Thoracic aorta (tissue), 2 donors: ENCODE data around the gene HECTD1. TPM values are rescaled to one million over a fixed set of nuclear protein-coding genes. Genes with fewer than 3 reads are reported as not detected.

ENCODE experiments used
- ATAC-seq: fragments of 150-250 bp; one replicate; pipeline ENCODE4 v1.8.0; 2017; ENCODE audit warnings: low read depth; ENCODE audit not compliant: insufficient number of reproducible peaks, low FRiP score
- DNase-seq: peaks from one replicate; pipeline ENCODE4 v3.0.0-alpha.2; 2020; ENCODE audit warnings: low spot score
- H3K27ac ChIP-seq, 2 donors: fragments of 200-600 bp; sonication (generic); 1 replicate in 1 of 2; 2 replicates in 1 of 2; pipeline ENCODE4 v1.5.1; 2016; ENCODE audit warnings: mild to moderate bottlenecking in 2 of 2, moderate library complexity in 2 of 2
- H3K27me3 ChIP-seq: fragments of 200-600 bp; sonication (generic); replicated peaks from 2 replicates; pipeline ENCODE4 v1.6.0; 2016; ENCODE audit warnings: mild to moderate bottlenecking; ENCODE audit not compliant: insufficient read depth
- H3K36me3 ChIP-seq: fragments of 200-600 bp; sonication (generic); one replicate; pipeline ENCODE4 v1.5.1; 2016
- H3K4me1 ChIP-seq, 2 donors: fragments of 200-600 bp; sonication (generic); 1 replicate in 1 of 2; 2 replicates in 1 of 2; pipeline versions ENCODE4 v1.5.1 to v1.6.0; 2016; ENCODE audit warnings: low read depth in 2 of 2, mild to moderate bottlenecking in 1 of 2; ENCODE audit not compliant: control insufficient read depth in 1 of 2
- H3K4me3 ChIP-seq: fragments of 200-600 bp; sonication (generic); 2 replicates; pipeline ENCODE4 v1.5.1; 2016; ENCODE audit warnings: mild to moderate bottlenecking
- H3K9me3 ChIP-seq: fragments of 200-600 bp; sonication (generic); 2 replicates; pipeline ENCODE4 v1.5.1; 2016
- total RNA-seq, 2 donors: library from RNA; depleted of rRNA; stranded (reverse); fragments of >200 nt; gene quantifications; one replicate each; pipeline versions ENCODE4 v1.1.0 to v1.2.3, GENCODE V29; 2016
- TF ChIP-seq, protein P1 (sequence below): fragments of 200-600 bp; sonication (generic); IDR thresholded peaks from one replicate; pipeline ENCODE4 v1.5.1; 2019; ENCODE audit warnings: antibody characterized with exemption

The HECTD1 gene
- total RNA-seq, 2 donors from 2014 or later = 82.6 to 185 TPM

DNA sequence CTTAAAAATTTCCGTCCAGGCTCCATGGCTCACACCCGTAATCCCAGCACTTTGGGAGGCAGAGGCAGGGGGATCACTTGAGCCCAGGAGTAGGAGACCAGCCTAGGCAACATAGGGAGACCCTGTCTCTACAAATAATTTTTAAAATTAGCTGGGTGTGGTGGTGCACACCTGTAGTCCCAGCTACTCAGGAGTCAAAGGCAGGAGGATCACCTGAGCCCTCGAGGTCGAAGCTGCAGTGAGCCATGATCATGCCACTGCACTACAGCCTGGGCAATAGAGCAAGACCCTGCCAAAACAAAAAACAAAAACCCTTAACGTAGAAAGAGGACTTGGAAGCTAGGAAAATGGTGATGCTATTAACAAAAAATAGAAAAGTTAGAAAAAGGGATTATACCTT, 2.0 kb upstream of the HECTD1 start:
- Histone ChIP-seq H3K27me3 (no peaks in the 10 kb centered on the region), H3K4me3 (no peak overlapping the region), H3K4me1 (peaks cover 14 to 24% of the 10 kb centered on the region in 2 donors), H3K27ac (peak overlapping the region; percentile 95 to 99), H3K36me3 (no peaks in the 10 kb centered on the region), H3K9me3 (no peaks in the 10 kb centered on the region)
- TF ChIP-seq, protein P1, sequence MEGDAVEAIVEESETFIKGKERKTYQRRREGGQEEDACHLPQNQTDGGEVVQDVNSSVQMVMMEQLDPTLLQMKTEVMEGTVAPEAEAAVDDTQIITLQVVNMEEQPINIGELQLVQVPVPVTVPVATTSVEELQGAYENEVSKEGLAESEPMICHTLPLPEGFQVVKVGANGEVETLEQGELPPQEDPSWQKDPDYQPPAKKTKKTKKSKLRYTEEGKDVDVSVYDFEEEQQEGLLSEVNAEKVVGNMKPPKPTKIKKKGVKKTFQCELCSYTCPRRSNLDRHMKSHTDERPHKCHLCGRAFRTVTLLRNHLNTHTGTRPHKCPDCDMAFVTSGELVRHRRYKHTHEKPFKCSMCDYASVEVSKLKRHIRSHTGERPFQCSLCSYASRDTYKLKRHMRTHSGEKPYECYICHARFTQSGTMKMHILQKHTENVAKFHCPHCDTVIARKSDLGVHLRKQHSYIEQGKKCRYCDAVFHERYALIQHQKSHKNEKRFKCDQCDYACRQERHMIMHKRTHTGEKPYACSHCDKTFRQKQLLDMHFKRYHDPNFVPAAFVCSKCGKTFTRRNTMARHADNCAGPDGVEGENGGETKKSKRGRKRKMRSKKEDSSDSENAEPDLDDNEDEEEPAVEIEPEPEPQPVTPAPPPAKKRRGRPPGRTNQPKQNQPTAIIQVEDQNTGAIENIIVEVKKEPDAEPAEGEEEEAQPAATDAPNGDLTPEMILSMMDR = no peak
- ATAC-seq (no peak), DNase-seq (no peak)

DNA sequence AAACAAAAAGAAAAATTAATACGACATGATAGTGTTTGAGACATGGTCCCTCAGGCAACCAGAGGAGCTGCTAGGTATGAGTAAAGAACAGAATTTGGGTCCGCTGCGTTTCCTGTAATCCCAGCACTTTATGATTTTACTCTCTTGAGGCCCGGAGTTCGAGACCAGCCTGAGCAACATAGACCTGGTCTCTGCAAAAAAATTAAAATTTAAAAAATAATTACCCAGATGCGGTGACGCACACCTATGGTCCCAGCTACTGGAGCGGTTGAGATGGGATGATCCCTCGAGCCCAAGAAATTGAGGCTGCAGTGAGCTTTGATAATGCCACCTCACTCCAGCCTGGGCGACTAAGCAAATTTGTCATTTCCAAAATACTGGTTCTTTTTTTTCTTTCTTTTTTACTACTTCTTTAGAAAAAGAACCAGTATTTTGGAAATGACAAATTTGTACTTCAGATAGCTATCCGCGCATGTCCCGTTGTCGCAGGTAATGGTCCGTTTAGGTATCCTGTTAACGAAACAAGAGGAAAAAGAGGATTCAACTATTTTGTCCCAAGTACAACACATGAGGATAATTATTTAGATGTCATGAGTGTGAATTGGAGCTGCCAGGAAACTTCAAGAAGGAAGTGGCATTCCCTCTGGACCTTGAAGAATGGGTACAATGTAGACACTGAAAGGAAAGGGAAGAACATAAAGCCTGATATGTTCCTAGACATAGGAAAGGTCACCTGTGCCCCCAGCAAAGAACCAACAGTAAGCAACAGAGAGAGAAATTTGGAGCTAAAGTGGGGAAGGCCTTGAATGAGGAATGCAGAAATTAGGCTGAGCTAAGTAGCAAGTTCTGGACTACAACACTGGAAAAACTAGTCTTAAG, 1.2 kb upstream of the HECTD1 start:
- Histone ChIP-seq H3K9me3 (no peaks in the 10 kb centered on the region), H3K4me1 (peaks cover 14 to 30% of the 10 kb centered on the region in 2 donors), H3K27ac (peak overlapping the region; percentile 95 to 99), H3K27me3 (no peaks in the 10 kb centered on the region), H3K4me3 (peak overlapping the region; percentile 86), H3K36me3 (no peaks in the 10 kb centered on the region)
- TF ChIP-seq, protein P1 = no peak
- ATAC-seq = no peak
- DNase-seq = no peak

DNA sequence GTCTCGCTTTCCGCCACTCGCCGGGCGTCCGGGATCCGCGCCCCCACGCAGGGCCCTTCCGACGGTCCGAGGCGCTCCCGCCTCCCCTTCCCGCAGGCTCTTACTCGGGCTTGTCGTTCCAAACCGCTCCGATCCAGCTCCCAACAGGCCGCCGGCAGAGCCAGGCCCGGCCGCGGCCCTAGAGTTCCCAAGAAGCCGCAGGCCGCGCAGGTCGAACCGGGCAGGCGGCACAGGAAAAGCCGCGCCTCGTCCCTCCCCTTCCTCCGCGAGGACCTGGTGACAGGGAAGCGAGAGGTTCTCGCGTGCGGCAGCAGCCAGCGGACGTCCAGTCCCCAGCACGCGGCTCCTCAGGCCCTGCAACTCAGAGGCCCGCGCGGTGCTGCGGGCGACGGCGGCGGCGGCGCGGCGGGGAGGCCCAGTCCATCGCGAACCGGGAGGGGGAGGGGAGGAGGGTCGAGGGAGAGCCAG, 272 bp downstream of the HECTD1 start:
- ATAC-seq (peak; percentile 53), DNase-seq (peak; percentile 6)
- peaks cover 14 to 36% of the 10 kb centered on the region in 2 donors for H3K4me1 ChIP-seq

DNA sequence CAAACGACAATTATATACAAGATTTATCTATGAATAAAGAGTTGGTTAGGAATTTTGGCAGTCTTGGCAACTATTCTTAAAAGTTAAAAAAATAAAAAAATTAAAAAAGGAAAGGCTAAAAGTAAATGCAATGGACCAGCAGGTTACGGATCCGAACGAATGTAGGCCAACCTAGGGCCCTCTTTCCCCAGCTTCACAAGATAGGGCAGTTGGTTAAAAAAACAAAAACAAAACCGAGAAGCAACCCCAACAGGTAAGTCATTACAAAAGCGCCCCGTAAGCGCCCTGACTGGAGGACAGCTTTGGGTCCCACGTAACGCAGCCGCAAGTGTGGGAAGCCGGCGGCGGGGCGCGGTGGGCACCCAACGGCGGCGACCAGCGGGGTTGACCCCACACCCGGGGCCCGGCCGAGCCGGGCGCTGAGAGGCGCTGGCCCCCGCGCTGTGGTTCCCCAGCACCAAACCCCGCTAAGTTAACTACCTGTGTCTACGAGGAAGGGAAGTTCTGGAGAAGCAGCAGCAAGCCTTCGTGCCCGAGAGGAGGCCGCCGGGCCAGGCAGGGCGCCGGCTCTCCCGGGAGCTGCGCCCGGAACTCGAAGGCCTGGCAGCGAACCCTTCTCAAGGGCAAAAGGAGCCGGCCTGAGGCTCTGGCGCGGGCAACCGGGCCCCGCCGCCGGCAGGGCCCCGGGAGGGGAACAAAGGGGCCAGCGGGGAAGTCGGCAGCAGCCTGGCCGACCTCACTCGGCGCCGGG, 882 bp downstream of the HECTD1 start:
- TF ChIP-seq, protein P1 = no peak
- Histone ChIP-seq H3K4me1 (peaks cover 14 to 36% of the 10 kb centered on the region in 2 donors), H3K27me3 (no peaks in the 10 kb centered on the region), H3K4me3 (peak overlapping the region; percentile 86), H3K36me3 (no peaks in the 10 kb centered on the region), H3K9me3 (no peaks in the 10 kb centered on the region), H3K27ac (peak overlapping the region; percentile 95 to 99)
- DNase-seq = no peak
- no peak for ATAC-seq

More for the DNA sequence above, 272 bp downstream of the HECTD1 start:
- Histone ChIP-seq H3K4me3 (peak overlapping the region; percentile 86), H3K36me3 (no peaks in the 10 kb centered on the region), H3K27me3 (no peaks in the 10 kb centered on the region), H3K27ac (peak overlapping the region; percentile 95 to 99), H3K9me3 (no peaks in the 10 kb centered on the region)
- TF ChIP-seq, protein P1 = no peak
